H1 (cell line): Measurements from ENCODE around the gene ZNF639. TPM values are rescaled to one million over a fixed set of nuclear protein-coding genes. Genes with fewer than 3 reads are reported as not detected.

Experiments used
- BCL11A ChIP-seq, 2 experiments: IDR thresholded peaks; one replicate each; pipeline ENCODE4 v1.6.1; 2011; ENCODE audit warnings: low read depth in 2 of 2, low read length in 2 of 2, mild to moderate bottlenecking in 2 of 2
- CHD1 ChIP-seq: IDR thresholded peaks from 2 replicates; pipeline ENCODE4 v1.6.1; 2012; ENCODE audit warnings: low read depth, low read length, improper control_type of control experiment
- EGR1 ChIP-seq: IDR thresholded peaks from 2 replicates; pipeline ENCODE4 v1.6.1; 2011; ENCODE audit warnings: low read depth, low read length, borderline replicate concordance
- GABPA ChIP-seq: IDR thresholded peaks from 2 replicates; pipeline ENCODE4 v1.6.1; 2011; ENCODE audit warnings: mild to moderate bottlenecking, low read length, moderate library complexity, borderline replicate concordance; ENCODE audit not compliant: insufficient read depth
- NANOG ChIP-seq: IDR thresholded peaks from 2 replicates; pipeline ENCODE4 v1.6.1; 2011; ENCODE audit warnings: low read length, low read depth, mild to moderate bottlenecking, inconsistent platforms; ENCODE audit not compliant: insufficient read depth, poor library complexity, severe bottlenecking
- POLR2AphosphoS5 ChIP-seq: IDR thresholded peaks from 2 replicates; pipeline ENCODE4 v1.6.1; 2011; ENCODE audit warnings: low read depth, low read length
- SIX5 ChIP-seq: IDR thresholded peaks from 2 replicates; pipeline ENCODE4 v1.6.1; 2011; ENCODE audit warnings: mild to moderate bottlenecking, low read depth, low read length
- SP1 ChIP-seq: IDR thresholded peaks from 2 replicates; pipeline ENCODE4 v1.6.1; 2011; ENCODE audit warnings: low read depth, low read length
- TCF12 ChIP-seq: IDR thresholded peaks from 2 replicates; pipeline ENCODE4 v1.6.1; 2011; ENCODE audit warnings: low read depth, mild to moderate bottlenecking, low read length
- USF2 ChIP-seq: IDR thresholded peaks from 2 replicates; pipeline ENCODE4 v1.6.1; 2011; ENCODE audit warnings: low read length, improper control_type of control experiment
- polyA plus RNA-seq, 7 experiments: library from polyadenylated mRNA; depleted of rRNA in 3 of 7; stranded (reverse) in 5 of 7; unstranded in 2 of 7; fragments of >200 nt in 5 of 7; fragments of 200-250 nt in 2 of 7; gene quantifications; 1 replicate in 5 of 7; 2 replicates in 1 of 7; 4 replicates in 1 of 7; pipeline versions ENCODE4 v1.2.1 to v1.2.3, GENCODE V29; 2011 to 2013; ENCODE audit warnings: missing spikeins in 2 of 7, mixed read lengths in 2 of 7
- total RNA-seq: library from RNA; stranded (reverse); fragmentation: NEBNext Ultra II Directional; extraction: Animal tissue kit (Norgen Biotek cat#: 25700); gene quantifications from 2 replicates; pipeline ENCODE4 v1.2.1, GENCODE V29; 2021

The ZNF639 gene
- total and polyA plus RNA-seq, 2 of the 8 experiments (the other 6 are each of a cell fraction or from before 2014, with no cell fraction given) = 9.1 to 41.4 TPM

GRCh38 chr3:179348325-179349013, 25.6 kb downstream of the ZNF639 start (continued):
- TF ChIP-seq GABPA (no peak), SIX5 (no peak), TCF12 (no peak), NANOG (no peak), CHD1 (no peak), BCL11A (IDR thresholded peaks at IDR 0.05; ENCODE audit: low read depth in 2 of 2, low read length in 2 of 2) (no peak), POLR2AphosphoS5 (no peak), EGR1 (no peak), SP1 (no peak), USF2 (no peak)
- TF ChIP-seq, all 59 proteins: peak for 0
